Hypothalamus (tissue), 51 donors: ENCODE data around the gene ATXN7L1.
"Not testable (repeated sequence)": the region's sequence is repeated elsewhere in the genome, so short reads cannot be mapped to it uniquely, and the experiment has no call there.

ENCODE experiments used
- DNase-seq, 51 donors: peaks; one replicate each; lab custom pipeline; 2025; lab: John Stamatoyannopoulos, UW

Gene ATXN7L1

DNA sequence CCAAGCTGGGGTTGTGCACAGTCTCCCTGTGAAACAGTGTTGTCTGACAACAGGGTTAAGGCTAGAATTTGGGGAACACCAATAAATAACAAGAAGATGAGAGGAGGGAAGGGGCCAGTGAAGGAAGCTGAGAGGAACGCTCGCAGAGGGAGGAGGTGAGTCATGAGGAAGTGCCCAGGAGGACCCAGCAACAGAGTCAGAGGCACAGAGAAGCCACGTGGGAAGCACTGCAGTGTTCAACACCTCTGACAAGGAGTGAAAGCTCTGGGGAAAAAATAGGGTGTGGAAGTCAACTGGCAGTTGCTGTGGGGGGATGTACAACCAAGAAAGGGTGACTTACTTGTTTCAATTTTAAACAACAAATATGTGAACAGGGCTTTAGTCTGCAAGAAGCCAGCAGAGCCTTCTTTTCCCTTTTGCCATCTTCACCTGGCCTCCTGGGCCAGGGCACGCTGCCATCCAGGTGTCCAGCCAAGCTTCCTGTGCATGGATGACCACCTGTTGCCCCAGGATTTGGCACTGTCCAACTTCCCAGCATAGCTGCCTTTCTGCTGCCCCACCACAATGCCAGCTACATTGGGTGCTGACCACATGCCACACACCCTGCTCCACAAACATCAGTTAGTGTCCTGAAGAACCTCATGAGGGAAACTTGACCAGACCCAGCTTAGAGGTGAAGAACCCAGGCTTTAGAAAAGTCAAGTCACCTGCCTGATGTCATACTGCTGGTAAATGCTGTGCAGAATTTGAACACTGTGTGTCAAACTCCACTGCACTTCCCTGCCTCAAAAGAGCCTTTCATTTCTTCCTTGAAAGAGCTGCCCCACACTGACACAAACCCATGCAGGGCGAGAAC, 69.6 kb downstream of the ATXN7L1 start:
- DNase-seq, result peak in 1 of 51 donors; percentile 17

DNA sequence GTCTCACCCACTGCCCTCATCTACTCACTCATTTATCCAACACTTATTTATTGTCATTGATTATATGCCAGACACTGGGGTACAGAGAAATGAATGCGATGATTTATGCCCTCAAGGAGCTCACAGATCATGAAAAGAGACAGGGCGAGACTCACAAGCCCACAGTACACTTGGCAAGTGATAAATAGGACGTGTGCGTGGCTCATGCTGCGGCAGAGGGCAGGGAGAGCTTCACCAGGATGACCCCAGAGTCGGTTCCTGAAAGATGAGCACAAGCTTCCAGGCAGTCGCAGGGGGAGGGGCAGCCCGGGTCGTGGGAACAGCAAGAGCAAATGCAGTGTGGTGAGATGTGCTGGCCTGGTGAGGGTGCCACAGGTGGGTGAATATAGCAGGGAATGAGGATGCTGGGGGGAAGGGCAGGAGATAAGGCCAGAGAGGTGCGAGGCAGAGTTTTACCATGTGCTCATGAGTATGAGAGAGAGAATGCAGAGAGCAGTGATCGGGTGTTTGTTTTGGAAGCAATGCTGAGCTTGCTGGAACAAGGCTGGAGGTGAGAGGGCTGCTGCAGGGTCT, 70.9 kb downstream of the ATXN7L1 start:
- no peak for DNase-seq

DNA sequence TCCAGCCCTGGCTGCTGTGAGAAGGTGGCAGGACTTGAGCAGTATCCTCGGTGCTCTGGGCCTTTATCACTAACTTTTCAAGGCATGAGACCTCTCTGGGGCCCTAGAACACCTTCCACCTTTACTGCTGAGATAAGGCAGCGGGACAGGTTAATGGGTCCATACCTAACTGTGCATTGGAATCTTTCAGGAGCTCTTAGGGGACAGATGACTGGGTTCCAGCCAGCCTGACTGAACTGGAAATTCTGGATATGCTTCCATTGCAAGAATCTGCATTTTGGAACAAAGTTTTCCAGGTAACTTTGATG, 73.0 kb downstream of the ATXN7L1 start:
- DNase-seq, result no peak

DNA sequence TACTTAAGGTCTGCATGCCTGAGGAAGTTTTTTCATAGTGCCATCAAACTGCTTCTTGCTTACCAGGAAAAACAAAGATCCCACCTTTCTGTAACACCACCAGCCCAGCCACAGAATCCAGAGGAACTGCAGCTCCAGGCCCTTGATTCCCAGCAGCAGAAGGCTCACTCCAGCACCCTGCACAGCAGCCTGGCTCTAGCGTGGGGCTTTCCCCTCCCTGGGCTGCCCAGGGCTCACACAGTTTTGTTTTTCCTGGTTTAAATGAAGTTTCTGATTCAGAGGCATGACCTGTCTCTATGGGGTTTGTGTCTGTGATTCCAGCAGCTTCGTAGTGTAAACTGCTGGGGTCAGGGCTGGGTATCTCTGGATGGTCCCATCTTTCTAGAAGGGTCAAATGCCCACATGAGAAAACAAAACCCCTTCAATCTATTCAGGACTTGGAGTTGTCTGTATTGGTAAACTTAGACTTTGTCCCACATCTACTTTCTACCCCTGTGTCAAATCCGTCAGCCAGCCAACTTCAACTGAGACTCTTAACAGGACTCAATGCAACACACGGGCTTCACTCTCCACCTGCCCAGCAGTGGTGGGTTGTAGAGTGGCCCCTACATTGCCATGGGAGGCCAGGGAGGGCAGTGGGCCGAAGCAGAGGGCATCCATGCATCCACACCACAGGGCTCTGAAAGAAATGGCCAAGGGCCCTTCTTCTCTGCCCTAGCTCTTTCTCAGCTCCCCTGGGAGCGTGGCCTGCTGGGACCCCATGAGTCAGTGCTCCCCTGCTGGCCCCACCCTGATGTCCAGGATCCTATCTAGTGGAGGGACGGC, 73.6 kb downstream of the ATXN7L1 start:
- DNase-seq, result no peak

DNA sequence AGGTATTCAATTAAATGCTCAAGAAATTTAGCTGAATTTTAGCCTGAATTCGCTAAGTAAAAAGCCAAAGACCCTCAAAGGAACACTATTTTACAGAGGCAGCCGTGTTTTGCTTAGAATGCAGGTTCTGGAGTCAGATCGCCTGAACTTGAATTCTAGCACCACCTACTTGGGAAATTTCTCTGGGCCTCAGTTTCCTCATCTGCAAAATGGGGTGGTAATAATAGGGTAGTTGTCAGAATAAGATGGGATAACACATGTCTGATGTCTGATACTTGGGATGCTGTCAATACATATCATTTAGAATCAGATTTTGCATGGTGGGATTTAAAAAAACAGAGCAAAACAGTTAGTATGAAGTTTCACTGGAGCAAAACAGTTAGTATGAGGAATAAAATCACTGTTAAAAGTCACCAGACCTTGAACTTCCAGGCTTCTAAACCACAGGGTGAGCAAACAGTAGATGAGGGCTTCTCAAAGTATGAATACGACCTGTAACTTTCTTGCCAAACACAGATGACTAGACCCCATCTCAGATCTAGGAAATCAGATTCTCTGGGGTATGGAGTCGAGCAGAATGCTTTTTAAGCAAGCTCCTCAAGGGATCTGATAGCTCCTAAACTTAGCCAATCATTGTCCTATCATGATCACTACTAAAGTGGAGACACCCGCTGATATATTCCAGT, 75.4 kb downstream of the ATXN7L1 start:
- no peak for DNase-seq

DNA sequence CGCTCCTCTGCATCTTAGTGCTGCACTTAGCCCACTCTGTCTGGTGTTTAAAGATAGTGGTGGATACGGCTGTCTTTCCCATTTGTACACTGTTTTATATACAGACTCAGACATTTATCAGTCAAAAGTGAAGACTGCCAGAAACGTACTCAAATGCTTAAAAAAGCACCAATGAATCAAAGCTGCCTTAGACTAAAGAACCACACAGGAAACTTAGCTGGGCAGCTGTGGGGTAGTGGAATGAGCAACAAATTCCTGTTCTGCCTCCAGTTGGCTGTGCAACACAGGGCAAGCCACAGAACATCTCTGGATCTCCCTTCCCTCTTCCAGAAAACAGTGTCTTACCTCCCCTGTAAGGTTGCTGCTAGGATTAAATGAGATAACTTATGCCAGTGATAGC, 76.0 kb downstream of the ATXN7L1 start:
- no peak for DNase-seq

DNA sequence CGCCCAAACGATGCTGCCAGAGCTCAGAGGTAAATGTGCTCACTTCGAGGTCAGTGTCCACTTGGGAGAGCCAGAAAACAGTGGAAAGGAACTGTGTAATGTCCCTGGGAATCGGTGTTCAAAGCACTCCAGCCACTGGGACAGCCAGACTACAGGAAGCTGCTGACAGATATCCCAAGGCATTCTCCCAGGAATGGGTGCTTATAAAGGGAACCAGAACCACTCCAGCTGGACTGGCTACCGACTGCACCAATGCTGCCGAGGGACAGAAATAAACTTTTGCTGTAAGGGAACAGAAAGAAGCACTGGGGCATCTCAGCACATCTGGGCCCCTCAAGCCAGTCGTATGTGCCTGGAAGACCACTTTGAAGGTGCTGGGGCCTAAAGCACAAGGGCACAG, 76.7 kb downstream of the ATXN7L1 start:
- DNase-seq, result no peak

DNA sequence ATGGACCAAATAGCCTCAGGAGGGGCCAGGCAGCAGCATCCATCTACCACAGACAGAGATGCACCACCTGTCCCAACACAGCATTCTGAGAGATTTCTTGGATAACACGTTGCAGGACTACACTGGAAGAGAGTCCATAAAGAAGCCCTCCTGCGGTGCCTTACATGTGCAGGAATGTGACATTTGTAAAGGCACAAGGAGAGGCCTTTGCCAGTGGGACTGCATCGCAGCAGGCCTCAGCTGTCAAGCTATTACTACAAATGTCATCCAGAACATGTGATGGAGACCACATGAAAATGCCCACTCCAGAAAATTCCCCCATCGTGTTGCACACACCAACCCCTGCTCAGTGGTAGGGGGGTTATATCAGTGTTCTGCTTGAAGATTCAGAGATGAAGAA, 77.4 kb downstream of the ATXN7L1 start:
- no peak for DNase-seq

DNA sequence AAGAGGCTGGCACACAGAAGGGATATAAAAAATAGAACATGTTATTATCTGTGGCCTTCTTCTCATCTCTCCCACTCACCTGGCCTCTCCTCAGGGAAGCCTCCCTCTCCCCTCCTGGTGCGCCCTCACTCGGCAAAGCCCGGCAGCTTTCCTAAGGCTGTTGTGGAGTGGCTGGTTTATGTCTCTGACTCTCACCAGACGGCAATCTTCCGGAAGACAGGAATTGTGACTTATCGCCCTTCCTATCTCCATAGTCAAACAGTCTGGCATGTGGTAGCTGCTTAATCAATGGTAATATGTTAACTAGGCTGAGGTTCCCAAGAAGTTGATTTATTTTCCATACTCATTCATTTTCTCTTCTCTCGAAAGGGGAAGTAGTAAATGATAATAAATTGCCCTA, 78.7 kb downstream of the ATXN7L1 start:
- DNase-seq, result no peak

DNA sequence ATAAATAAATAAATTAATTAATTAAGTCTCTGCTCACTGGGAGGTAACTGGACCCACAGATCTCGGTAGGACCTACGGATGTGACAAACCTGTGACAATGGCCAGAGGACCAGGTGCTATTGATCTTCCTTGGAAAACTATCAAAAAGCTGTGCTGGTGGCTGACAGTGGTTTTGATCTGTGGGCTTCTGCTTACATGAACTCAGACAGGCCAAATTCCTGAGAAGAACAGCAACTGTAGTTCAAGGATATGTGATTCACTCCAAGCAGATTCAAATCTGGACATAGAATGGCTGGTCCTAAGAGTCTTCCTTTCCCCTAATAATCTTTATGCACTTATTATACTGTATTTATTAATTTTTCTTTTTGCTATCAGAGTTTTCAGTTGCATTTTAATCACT, 80.0 kb downstream of the ATXN7L1 start:
- DNase-seq, result no peak

DNA sequence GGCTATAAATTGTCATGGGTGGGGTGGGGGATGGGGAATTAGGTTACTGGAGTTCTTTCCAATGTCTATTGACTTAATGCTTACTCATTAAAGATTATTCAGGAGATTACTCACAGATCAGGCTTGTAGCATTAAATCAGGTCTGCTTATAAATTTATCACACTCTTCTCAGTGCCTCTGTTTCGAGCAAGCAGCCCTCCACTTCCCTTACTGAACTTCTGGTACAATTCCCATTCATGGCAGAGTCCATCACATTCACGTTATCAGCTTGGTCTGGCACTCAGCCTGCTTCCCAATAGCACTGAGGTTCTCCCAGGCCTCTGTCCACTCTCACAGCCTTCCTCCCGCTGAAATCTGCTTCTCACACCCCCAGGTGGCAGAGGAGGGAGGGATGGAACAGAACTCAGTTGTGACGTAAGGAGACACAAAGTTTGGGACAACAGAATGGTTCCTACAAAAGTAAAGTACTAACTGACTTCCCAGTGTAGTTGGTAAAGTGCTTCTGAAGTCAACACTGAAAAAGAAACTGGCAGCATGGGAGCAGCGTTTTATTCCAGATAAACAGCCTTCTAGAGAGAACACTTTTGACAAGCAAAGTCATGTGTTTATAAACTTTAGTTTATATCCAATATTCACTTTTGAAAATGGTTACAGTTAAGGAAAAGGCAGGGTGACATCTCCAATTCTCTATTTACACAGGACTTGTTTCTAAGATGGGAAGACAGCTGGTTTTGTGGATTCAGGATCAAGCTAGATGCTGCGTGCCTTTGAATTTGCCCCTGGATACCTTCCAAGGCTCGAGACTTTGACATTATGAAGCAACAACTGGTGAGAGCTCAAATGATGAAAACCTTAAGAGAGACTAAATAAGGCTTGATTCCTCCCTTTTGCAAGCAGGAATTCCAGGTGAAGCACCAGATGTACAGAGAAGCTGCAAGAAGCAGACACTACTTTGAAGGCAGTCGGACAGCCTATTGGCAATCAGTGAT, 81.4 kb downstream of the ATXN7L1 start:
- DNase-seq, result no peak

DNA sequence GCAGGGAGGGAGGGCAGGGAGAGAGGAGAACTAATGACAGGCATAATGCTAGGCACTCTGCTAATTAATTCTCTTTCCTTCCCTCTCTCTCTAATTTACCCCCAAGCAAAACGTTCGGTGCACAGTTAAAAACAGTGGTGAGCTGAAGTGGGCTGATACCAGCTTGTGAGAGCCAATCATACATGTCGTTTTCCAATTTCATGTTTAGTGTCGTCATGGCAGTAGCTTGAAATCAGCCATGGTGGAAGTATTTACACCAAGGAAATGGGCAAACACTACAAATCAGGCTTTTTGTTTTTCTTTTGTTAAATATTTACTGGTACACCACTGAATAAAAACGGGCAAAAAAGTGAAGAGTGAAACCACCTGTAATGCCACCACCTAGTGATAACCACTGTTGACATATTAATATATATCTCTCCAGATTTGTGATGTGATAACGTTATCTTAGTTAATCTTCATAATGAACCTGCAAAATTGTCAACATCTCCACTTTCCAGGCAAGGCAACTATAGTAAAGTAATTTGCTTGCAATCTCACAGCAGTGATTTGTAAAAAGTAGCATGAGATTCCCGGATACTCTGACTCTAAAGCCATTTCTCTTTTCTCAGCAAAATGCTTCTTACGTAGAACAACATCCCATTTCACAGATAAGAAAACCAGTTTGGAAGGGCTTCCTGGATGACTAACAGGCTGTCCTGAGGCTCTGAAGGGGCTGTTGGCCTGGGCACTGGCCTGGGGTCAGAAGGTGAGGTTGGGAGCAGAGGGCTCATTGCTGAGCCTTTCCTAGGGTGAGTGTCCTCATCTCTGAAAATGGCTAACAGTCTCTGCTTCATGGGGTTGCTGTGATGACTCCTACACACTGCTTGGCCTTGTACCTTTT, 83.7 kb downstream of the ATXN7L1 start:
- DNase-seq, result no peak

DNA sequence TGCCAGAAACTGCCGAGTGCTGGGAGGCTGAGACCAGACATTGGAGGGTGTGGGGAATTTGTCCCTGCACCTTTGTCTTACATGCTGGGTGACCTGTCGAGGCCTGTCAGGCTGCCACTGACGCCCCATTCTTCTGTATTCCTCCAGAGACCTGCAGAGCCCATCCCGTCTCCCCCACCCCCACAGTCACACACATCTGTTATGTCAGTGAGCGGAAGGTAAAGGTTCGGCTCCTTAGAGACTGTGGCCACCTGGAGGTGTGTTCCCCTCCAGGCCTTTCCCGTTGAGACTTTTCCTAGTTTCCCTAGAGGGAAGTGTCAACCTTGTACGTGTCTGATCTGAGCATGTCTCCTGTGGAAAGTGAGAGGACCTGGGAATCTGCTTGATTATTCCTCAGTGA, 84.5 kb downstream of the ATXN7L1 start:
- no peak for DNase-seq

DNA sequence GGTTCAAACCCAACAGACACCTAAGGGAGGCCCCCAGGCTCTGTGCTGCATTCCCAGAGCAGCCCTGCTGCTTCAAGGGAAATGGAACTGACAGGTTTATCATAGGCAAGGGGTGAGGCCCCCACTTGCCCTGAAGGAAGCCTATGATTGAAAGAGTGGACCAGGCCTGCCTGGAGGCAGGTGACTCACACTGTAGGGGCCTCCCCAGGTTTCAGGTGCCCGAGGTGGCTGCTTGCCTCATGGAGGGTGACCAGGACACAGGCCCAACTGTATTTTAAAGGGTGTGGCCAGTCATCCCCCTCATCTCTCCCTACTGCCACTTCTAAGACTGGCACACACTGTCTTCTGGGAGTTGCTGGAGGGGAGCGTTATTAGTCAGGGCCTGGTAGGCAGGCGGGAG, 85.4 kb downstream of the ATXN7L1 start:
- no peak for DNase-seq

DNA sequence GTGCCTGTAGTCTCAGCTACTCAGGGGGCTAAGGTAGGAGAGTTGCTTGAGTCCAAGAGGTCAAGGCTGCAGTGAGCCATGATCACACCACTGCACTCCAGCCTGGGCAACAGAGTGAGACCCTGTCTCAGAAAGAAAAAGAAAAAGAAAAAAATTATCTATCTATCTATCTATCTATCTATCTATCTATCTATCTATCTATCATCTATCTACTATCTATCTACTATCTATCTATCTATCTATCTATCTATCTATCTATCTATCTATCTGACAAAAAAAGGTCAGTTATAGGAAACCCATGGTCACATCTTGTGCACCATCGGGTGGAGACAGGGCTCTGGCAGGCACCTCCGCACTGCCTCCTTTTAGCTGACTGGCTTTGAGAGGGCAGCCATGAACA, 85.9 kb downstream of the ATXN7L1 start:
- DNase-seq, result not testable (repeated sequence)

DNA sequence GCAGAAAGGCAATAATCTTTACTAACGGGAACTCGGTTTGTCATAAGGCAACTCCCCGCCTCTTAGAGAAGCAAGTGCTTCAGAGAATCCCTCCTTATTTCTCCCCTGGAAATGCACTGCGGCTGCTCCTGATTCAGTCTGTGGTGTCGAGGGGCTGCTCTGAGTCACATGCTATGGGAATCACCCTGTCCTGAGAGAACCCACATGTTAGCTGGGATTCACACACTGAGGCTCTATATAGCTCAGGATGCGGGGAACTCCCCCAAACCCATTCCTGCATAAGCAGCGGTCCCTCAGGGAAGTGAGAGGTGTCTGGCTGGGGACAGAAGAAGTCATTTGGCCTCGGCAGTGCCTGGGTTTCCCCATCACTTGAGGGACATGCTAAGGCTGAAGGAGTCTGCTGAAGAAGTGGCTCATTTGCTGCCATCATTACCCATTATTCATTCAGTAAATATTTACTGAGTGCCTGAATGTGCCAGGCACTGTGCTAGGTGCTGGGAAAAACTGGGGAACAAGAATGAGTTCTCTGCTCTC, 87.5 kb downstream of the ATXN7L1 start:
- DNase-seq, result no peak

DNA sequence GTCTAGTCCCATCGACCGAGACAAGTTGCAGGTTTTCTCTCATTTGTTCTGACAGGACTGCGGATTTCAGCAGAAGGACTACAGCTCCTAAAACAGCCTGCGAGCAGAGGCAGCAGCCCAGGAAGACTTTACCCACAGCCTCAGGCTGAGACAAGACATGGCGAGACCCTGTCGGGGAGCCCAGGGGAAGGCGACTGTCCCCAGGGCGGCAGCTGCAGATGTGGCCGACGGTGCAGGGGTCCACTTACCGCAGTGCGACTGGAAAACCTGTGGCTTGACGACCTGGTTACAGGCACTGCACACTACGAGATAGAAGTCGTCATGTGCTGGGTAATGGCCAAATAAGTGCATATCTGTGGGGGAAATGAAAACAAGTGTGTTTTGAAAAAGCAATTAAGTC, 88.0 kb downstream of the ATXN7L1 start:
- no peak for DNase-seq

DNA sequence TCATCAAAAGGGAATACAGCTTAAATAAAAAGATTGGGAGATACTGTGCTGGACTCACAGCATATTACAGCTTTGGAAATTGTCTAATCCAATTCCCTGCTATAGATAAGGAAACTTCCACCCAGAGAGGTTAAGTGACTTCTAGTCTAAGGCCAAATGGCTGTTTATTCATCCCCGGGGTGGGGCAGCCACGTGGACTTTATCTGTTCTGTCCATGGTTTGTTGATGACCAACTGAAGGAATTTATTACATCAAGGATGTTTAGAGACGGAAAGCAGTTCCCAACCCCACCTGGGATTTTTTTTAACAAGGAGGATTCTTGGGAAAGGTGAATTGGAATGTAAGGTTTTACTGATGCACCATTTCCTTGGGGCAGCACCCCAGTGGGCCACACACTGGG, 88.6 kb downstream of the ATXN7L1 start:
- no peak for DNase-seq
